Astrocyte (in vitro differentiated cells and primary cell): ENCODE data around the gene EP400. TPM values are rescaled to one million over a fixed set of nuclear protein-coding genes. Genes with fewer than 3 reads are reported as not detected.

ENCODE experiments used
- DNase-seq: peaks from one replicate; pipeline ENCODE4 v3.0.0-alpha.2; 2010; ENCODE audit warnings: low read depth
- FAIRE-seq: peaks from 2 replicates; lab custom pipeline; 2011; peaks lifted over from hg19 to GRCh38; lab: Jason Lieb, UNC
- H2AFZ ChIP-seq: 2 replicates; pipeline ENCODE4 v1.6.0; 2012; ENCODE audit warnings: low read depth, low read length, inconsistent platforms
- H3K27ac ChIP-seq: 2 replicates; pipeline ENCODE4 v1.5.1; 2011; ENCODE audit warnings: low read depth, low read length, inconsistent platforms
- H3K27me3 ChIP-seq: 2 replicates; pipeline ENCODE4 v1.6.0; 2011; ENCODE audit warnings: low read length, inconsistent platforms; ENCODE audit not compliant: insufficient read depth
- H3K36me3 ChIP-seq: 2 replicates; pipeline ENCODE4 v1.5.1; 2011; ENCODE audit warnings: low read length, inconsistent platforms; ENCODE audit not compliant: insufficient read depth
- H3K4me1 ChIP-seq: 2 replicates; pipeline ENCODE4 v1.5.1; 2011; ENCODE audit warnings: low read length, inconsistent platforms; ENCODE audit not compliant: insufficient read depth
- H3K4me2 ChIP-seq: 2 replicates; pipeline ENCODE4 v1.6.0; 2012; ENCODE audit warnings: low read length, inconsistent platforms
- H3K4me3 ChIP-seq: 2 replicates; pipeline ENCODE4 v1.5.1; 2011; ENCODE audit warnings: low read depth, mild to moderate bottlenecking, low read length, inconsistent platforms; ENCODE audit not compliant: insufficient read depth
- H3K79me2 ChIP-seq: 2 replicates; pipeline ENCODE4 v1.6.0; 2012; ENCODE audit warnings: mild to moderate bottlenecking, low read length, inconsistent platforms; ENCODE audit not compliant: insufficient read depth
- H3K9ac ChIP-seq: 2 replicates; pipeline ENCODE4 v1.6.0; 2012; ENCODE audit warnings: mild to moderate bottlenecking, low read length, inconsistent platforms
- H3K9me3 ChIP-seq: 2 replicates; pipeline ENCODE4 v1.5.1; 2012; ENCODE audit warnings: low read depth, mild to moderate bottlenecking, low read length, inconsistent platforms; ENCODE audit not compliant: insufficient read depth
- H4K20me1 ChIP-seq: 2 replicates; pipeline ENCODE4 v1.6.0; 2012; ENCODE audit warnings: low read length, inconsistent platforms; ENCODE audit not compliant: insufficient read depth
- H3K27ac Mint-ChIP-seq: one replicate; pipeline ENCODE4 v1.8.0; 2021; ENCODE audit warnings: mild to moderate bottlenecking, mixed read lengths; ENCODE audit not compliant: unreplicated experiment
- H3K27me3 Mint-ChIP-seq: one replicate; pipeline ENCODE4 v1.8.0; 2021; ENCODE audit warnings: low read depth, mixed read lengths; ENCODE audit not compliant: unreplicated experiment
- H3K36me3 Mint-ChIP-seq: one replicate; pipeline ENCODE4 v1.8.0; 2021; ENCODE audit warnings: low read depth, mixed read lengths; ENCODE audit not compliant: unreplicated experiment
- H3K4me1 Mint-ChIP-seq: one replicate; pipeline ENCODE4 v1.8.0; 2021; ENCODE audit warnings: low read depth, mixed read lengths; ENCODE audit not compliant: unreplicated experiment
- H3K4me3 Mint-ChIP-seq: one replicate; pipeline ENCODE4 v1.8.0; 2021; ENCODE audit warnings: mild to moderate bottlenecking, moderate library complexity, mixed read lengths; ENCODE audit not compliant: unreplicated experiment
- H3K9me3 Mint-ChIP-seq: one replicate; pipeline ENCODE4 v1.8.0; 2021; ENCODE audit warnings: mild to moderate bottlenecking, mixed read lengths; ENCODE audit not compliant: unreplicated experiment
- EZH2 ChIP-seq: IDR thresholded peaks from 2 replicates; pipeline ENCODE4 v1.6.1; 2012; ENCODE audit warnings: mild to moderate bottlenecking, low read length, inconsistent platforms; ENCODE audit not compliant: insufficient read depth
- total RNA-seq: library from RNA; stranded (reverse); gene quantifications from 2 replicates; pipeline ENCODE4 v1.2.1, GENCODE V29; 2021
- TF ChIP-seq, protein P1 (sequence below): IDR thresholded peaks from 2 replicates; pipeline ENCODE4 v1.5.1; 2011; ENCODE audit warnings: low read depth, mild to moderate bottlenecking, inconsistent platforms, low read length, moderate library complexity; ENCODE audit not compliant: insufficient read depth

Gene EP400
- total RNA-seq, 1 donor from 2014 or later = 39.8 TPM

DNA sequence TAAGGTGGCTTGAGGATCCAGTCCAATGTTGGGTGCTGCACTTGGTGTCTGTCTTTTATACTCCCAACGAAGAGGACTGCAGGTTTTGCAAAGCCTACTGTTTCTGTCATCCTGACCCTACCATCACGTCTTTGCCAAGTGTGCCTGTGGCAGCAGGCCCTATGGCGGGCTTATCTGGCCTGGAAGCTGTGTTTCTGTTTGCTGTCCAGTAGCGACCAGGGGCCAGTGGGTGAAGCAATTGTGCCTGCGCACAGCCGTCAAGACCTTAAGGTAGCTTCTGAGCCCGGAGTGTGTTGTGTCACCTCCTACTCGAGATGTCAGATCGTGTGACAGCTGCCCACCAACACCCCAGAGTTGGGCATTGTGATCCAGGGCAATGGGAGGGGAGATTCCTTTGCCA lies 131.7 kb downstream of the EP400 start:
- H3K27ac ChIP-seq = no peak overlapping the region
- H3K4me2 ChIP-seq = no peak overlapping the region
- H3K4me1 Mint-ChIP-seq = peaks cover 5% of the 10 kb centered on the region
- no peak overlapping the region for H2AFZ ChIP-seq
- DNase-seq (no peak), FAIRE-seq (no peak)
- TF ChIP-seq EZH2 = no peak
- TF ChIP-seq, protein P1, sequence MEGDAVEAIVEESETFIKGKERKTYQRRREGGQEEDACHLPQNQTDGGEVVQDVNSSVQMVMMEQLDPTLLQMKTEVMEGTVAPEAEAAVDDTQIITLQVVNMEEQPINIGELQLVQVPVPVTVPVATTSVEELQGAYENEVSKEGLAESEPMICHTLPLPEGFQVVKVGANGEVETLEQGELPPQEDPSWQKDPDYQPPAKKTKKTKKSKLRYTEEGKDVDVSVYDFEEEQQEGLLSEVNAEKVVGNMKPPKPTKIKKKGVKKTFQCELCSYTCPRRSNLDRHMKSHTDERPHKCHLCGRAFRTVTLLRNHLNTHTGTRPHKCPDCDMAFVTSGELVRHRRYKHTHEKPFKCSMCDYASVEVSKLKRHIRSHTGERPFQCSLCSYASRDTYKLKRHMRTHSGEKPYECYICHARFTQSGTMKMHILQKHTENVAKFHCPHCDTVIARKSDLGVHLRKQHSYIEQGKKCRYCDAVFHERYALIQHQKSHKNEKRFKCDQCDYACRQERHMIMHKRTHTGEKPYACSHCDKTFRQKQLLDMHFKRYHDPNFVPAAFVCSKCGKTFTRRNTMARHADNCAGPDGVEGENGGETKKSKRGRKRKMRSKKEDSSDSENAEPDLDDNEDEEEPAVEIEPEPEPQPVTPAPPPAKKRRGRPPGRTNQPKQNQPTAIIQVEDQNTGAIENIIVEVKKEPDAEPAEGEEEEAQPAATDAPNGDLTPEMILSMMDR = no peak
- peaks cover 21% of the 10 kb centered on the region for H3K36me3 ChIP-seq
- peaks cover 20% of the 10 kb centered on the region for H3K79me2 ChIP-seq
- H3K4me3 ChIP-seq = no peak overlapping the region
- no peak overlapping the region for H3K9ac ChIP-seq
- H3K9me3 ChIP-seq = no peaks in the 10 kb centered on the region
- H3K27ac Mint-ChIP-seq = no peak overlapping the region
- peaks cover 25% of the 10 kb centered on the region for H3K4me1 ChIP-seq
- no peaks in the 10 kb centered on the region for H3K27me3 Mint-ChIP-seq
- peaks cover 22% of the 10 kb centered on the region for H4K20me1 ChIP-seq
- no peaks in the 10 kb centered on the region for H3K9me3 Mint-ChIP-seq
- no peak overlapping the region for H3K4me3 Mint-ChIP-seq
- peaks cover 6% of the 10 kb centered on the region for H3K36me3 Mint-ChIP-seq
- no peaks in the 10 kb centered on the region for H3K27me3 ChIP-seq

DNA sequence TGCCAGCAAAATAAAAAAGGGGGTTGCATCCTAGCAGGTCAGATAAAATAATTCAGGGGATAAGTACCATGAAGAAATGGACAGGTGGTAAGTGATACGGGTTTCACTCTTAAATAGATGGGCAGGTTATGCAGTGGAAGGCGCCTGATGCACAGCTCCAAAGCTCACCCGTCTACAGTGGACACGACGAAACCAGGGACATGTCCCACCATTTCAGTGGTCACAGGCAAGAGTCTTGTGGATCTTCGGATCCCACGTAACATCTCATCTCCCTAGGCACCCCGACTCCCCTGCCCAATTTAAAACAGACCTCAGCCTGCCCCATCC lies 133.8 kb downstream of the EP400 start:
- peak overlapping the region; percentile 60 for H3K4me3 ChIP-seq
- no peaks in the 10 kb centered on the region for H3K9me3 ChIP-seq
- Mint-ChIP-seq H3K9me3 (no peaks in the 10 kb centered on the region), H3K27me3 (no peaks in the 10 kb centered on the region), H3K27ac (peak overlapping the region; percentile 84), H3K36me3 (no peaks in the 10 kb centered on the region), H3K4me1 (peaks cover 5% of the 10 kb centered on the region), H3K4me3 (peak overlapping the region; percentile 85)
- DNase-seq (no peak), FAIRE-seq (no peak)
- peak overlapping the region; percentile 71 for H2AFZ ChIP-seq
- peak overlapping the region; percentile 92 for H3K4me2 ChIP-seq
- peaks cover 22% of the 10 kb centered on the region for H4K20me1 ChIP-seq
- peaks cover 6% of the 10 kb centered on the region for H3K36me3 ChIP-seq
- peaks cover 15% of the 10 kb centered on the region for H3K4me1 ChIP-seq
- TF ChIP-seq, protein P1 = no peak
- TF ChIP-seq EZH2 = no peak
- H3K27me3 ChIP-seq = no peaks in the 10 kb centered on the region
- H3K27ac ChIP-seq = peak overlapping the region; percentile 28
- H3K79me2 ChIP-seq = peaks cover 32% of the 10 kb centered on the region
- H3K9ac ChIP-seq = peak overlapping the region; percentile 73

DNA sequence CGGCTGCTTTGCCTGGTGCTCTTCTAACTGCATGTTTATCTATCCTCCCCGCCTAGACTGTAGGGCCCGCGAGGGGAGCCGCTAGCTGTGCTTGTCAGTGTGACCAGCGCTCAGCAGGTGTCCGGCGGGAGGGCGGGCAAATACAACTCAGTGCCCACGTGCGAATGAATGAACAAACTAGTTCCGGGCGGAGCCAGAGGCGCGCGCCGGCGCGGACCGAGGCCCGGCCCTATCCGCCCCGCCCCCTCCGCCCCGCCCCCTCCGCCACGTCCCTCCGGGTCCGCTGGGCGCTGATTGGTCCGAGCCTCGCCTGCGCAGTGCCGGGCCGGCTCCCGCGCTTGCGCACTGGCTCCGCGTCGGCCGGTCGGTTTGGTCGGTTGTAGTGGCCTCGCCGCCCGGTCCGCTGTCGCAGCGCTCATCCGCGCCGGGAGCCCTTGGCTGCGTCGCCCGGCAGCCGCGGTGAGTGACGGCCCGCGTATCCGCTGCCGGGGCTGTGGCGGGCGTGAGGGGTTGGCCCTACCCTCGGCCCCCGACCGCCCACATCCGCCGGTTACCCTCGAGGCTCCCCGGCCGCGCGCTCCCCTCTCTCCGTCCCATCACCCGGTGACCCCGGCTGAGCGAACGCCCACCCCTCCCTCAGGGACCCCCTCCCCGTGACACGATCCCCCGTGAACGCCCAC lies 134.3 kb downstream of the EP400 start:
- H3K9ac ChIP-seq = peak overlapping the region; percentile 98
- Mint-ChIP-seq H3K4me3 (peak overlapping the region; percentile 85), H3K27ac (peak overlapping the region; percentile 84), H3K9me3 (no peaks in the 10 kb centered on the region), H3K27me3 (no peaks in the 10 kb centered on the region), H3K36me3 (no peaks in the 10 kb centered on the region), H3K4me1 (peaks cover 5% of the 10 kb centered on the region)
- peaks cover 21% of the 10 kb centered on the region for H4K20me1 ChIP-seq
- H3K79me2 ChIP-seq = peaks cover 34% of the 10 kb centered on the region
- DNase-seq (peak; percentile 63), FAIRE-seq (no peak)
- H3K9me3 ChIP-seq = no peaks in the 10 kb centered on the region
- peak overlapping the region; percentile 79 for H3K4me3 ChIP-seq
- H3K4me2 ChIP-seq = peak overlapping the region; percentile 99
- H3K4me1 ChIP-seq = peaks cover 14% of the 10 kb centered on the region
- peak overlapping the region; percentile 93 for H3K27ac ChIP-seq
- peaks cover 4% of the 10 kb centered on the region for H3K36me3 ChIP-seq
- peak overlapping the region; percentile 71 for H2AFZ ChIP-seq
- H3K27me3 ChIP-seq = no peaks in the 10 kb centered on the region
- TF ChIP-seq EZH2 = no peak
- TF ChIP-seq, protein P1 = no peak
